ENCODE results near the gene RIMKLA. TPM values are rescaled to one million over a fixed set of nuclear protein-coding genes. Genes with fewer than 3 reads are reported as not detected.

RIMKLA gene
- total and polyA plus RNA-seq, 10 of the 15 experiments (the other 5 are each of a cell fraction or from before 2014, with no cell fraction given): 0.01 to 0.52 (median 0.08) TPM

GRCh38 chr1:42364542-42364941 is 16.1 kb upstream of the RIMKLA start:
- CTCF ChIA-PET: no interaction called here
- Histone ChIP-seq H3K27me3 (replicated peaks in 1 of 2; ENCODE audit: control insufficient read depth in 2 of 2, insufficient read depth in 2 of 2, low read length in 1 of 2) (no peaks in the 10 kb centered on the region), H3K9ac (ENCODE audit: control insufficient read depth, insufficient read depth, low read length) (no peak overlapping the region), H3K36me3 (ENCODE audit: control insufficient read depth in 2 of 2, insufficient read depth in 2 of 2, low read length in 1 of 2) (no peaks in the 10 kb centered on the region), H4K20me1 (ENCODE audit: control insufficient read depth, insufficient read depth) (no peaks in the 10 kb centered on the region), H3K27ac (ENCODE audit: control insufficient read depth, insufficient read depth) (no peak overlapping the region), H2AFZ (ENCODE audit: control insufficient read depth, low read depth, low read length) (no peak overlapping the region), H3K4me3 (no peak overlapping the region), H3K4me1 (ENCODE audit: control insufficient read depth, insufficient read depth, low read length) (peaks cover under 1% of the 10 kb centered on the region; the same call in 1 of the 2 replicates), H3K4me2 (ENCODE audit: control insufficient read depth, insufficient read depth) (no peak overlapping the region), H3K9me3 (replicated peaks; ENCODE audit: control insufficient read depth, insufficient read depth, low read length) (no peaks in the 10 kb centered on the region), H3K79me2 (ENCODE audit: control insufficient read depth, insufficient read depth, low read length) (no peaks in the 10 kb centered on the region)
- no peak for FAIRE-seq
- DNase-seq (ENCODE audit: low read depth, low spot score): no peak
- intact Hi-C loops (cut with micrococcal nuclease; ENCODE audit: unreplicated experiment): loop anchor here (10.0 kb wide), 1 partner anchor 210 kb away; no protein-coding TSS in a partner anchor
- in situ Hi-C loops (cut with MboI): no loop called here
- RAD21 ChIA-PET (ENCODE audit: unreplicated experiment): no interaction called here
- BruUV-seq (replicated peaks): no TSS peak
- WGBS (ENCODE audit: insufficient coverage, insufficient replicate concordance, low lambda C conversion rate, missing lambda C conversion rate): 94% methylated on average over 2 of the region's 2 CpGs
- SMC1A ChIA-PET (ENCODE audit: uncharacterized antibody, unreplicated experiment): no interaction called here
- ATAC-seq: no peak
- POLR2A ChIA-PET: no interaction called here
- no peak for TF ChIP-seq TAF1 (IDR thresholded peaks at IDR 0.05; ENCODE audit: borderline replicate concordance, low read depth, low read length)
- TF ChIP-seq RELB (IDR thresholded peaks at IDR 0.05; ENCODE audit: low read depth): no peak
- TF ChIP-seq CREB1 (IDR thresholded peaks at IDR 0.05; ENCODE audit: low read depth): no peak
- no peak for TF ChIP-seq MLLT1 (IDR thresholded peaks at IDR 0.05)
- no peak for TF ChIP-seq USF1 (IDR thresholded peaks at IDR 0.05; ENCODE audit: borderline replicate concordance, extremely low read length, insufficient read depth, low read depth, low read length)
- TF ChIP-seq NRF1 (conservative IDR thresholded peaks at IDR 0.05; ENCODE audit: low read depth, low read length): no peak
- no peak for TF ChIP-seq NR2C2 (IDR thresholded peaks at IDR 0.05; ENCODE audit: borderline replicate concordance, control insufficient read depth, insufficient read length, low read depth)
- no peak for TF ChIP-seq BRCA1 (IDR thresholded peaks at IDR 0.05; ENCODE audit: low read depth, low read length)
- TF ChIP-seq RELA (IDR thresholded peaks at IDR 0.05; ENCODE audit: borderline replicate concordance, partially characterized antibody): no peak
- no peak for TF ChIP-seq ZBTB4 (CRISPR knock-in tag; IDR thresholded peaks at IDR 0.05)
- TF ChIP-seq TBL1XR1 (IDR thresholded peaks at IDR 0.05; ENCODE audit: low read depth, low read length): no peak
- TF ChIP-seq RBBP5 (conservative IDR thresholded peaks at IDR 0.05): no peak
- no peak for TF ChIP-seq ATF2 (IDR thresholded peaks at IDR 0.05; ENCODE audit: low read length)
- no peak for TF ChIP-seq RCOR1 (conservative IDR thresholded peaks at IDR 0.05; ENCODE audit: low read depth, low read length)
- TF ChIP-seq POU2F2 (IDR thresholded peaks at IDR 0.05; ENCODE audit: borderline replicate concordance, low read depth, low read length): no peak

Measured in GM12878 (cell line).